WTC11 (cell line): ENCODE data around the gene BTBD9. TPM values are rescaled to one million over a fixed set of nuclear protein-coding genes. Genes with fewer than 3 reads are reported as not detected.
A peak's percentile ranks its signal among the peaks of the same experiment; 100 is the strongest.

ENCODE experiments used
- ATAC-seq: fragments of 200-7000 bp; cut with Tn5 transposase; 2 replicates; pipeline ENCODE4 v1.10.0; 2021; ENCODE audit warnings: mild to moderate bottlenecking, moderate library complexity
- CTCF ChIA-PET: fragments of 300-600 bp; sonication (Branson Sonifier 250); formaldehyde crosslinking; loops from one replicate; lab custom pipeline; 2021; ENCODE audit warnings: antibody characterized with exemption; lab: Charles Lee
- POLR2A ChIA-PET: fragments of 350-600 bp; sonication (Branson Sonifier 250); formaldehyde crosslinking; loops from one replicate; lab custom pipeline; 2021; ENCODE audit warnings: antibody characterized with exemption; lab: Charles Lee
- DNase-seq: peaks from one replicate; pipeline ENCODE4 v3.0.0; 2021; ENCODE audit warnings: low spot score
- H3K27ac Mint-ChIP-seq: 2 replicates; pipeline ENCODE4 v1.8.0; 2021; ENCODE audit warnings: mixed read lengths
- H3K27me3 Mint-ChIP-seq: 2 replicates; pipeline ENCODE4 v1.8.0; 2021; ENCODE audit warnings: low read depth, mild to moderate bottlenecking, moderate library complexity, mixed read lengths
- H3K36me3 Mint-ChIP-seq: 2 replicates; pipeline ENCODE4 v1.8.0; 2021; ENCODE audit warnings: mixed read lengths
- H3K4me1 Mint-ChIP-seq: 2 replicates; pipeline ENCODE4 v1.8.0; 2022; ENCODE audit warnings: mixed read lengths
- H3K4me3 Mint-ChIP-seq: 2 replicates; pipeline ENCODE4 v1.8.0; 2021; ENCODE audit warnings: mild to moderate bottlenecking, moderate library complexity, mixed read lengths
- H3K9me3 Mint-ChIP-seq: 2 replicates; pipeline ENCODE4 v1.8.0; 2021; ENCODE audit warnings: mixed read lengths
- ARID4B ChIP-seq: sonication (generic); formaldehyde crosslinking; IDR thresholded peaks from 2 replicates; pipeline ENCODE4 v1.8.0; 2023; ENCODE audit warnings: missing genetic modification reagents, mild to moderate bottlenecking, borderline replicate concordance
- ATF2 ChIP-seq: sonication (generic); formaldehyde crosslinking; IDR thresholded peaks from 2 replicates; pipeline ENCODE4 v1.8.1; 2022; ENCODE audit warnings: low read depth, missing genetic modification reagents, borderline replicate concordance
- ATF6 ChIP-seq: sonication (generic); formaldehyde crosslinking; IDR thresholded peaks from 2 replicates; pipeline ENCODE4 v1.8.1; 2023; ENCODE audit warnings: mild to moderate bottlenecking, missing genetic modification reagents
- E2F1 ChIP-seq: sonication (generic); formaldehyde crosslinking; IDR thresholded peaks from 2 replicates; pipeline ENCODE4 v1.8.0; 2022; ENCODE audit warnings: mild to moderate bottlenecking, missing genetic modification reagents
- ESRRA ChIP-seq: sonication (generic); formaldehyde crosslinking; IDR thresholded peaks from 2 replicates; pipeline ENCODE4 v1.8.1; 2022; ENCODE audit warnings: mild to moderate bottlenecking, missing genetic modification reagents, borderline replicate concordance
- FOXK1 ChIP-seq: sonication (generic); formaldehyde crosslinking; IDR thresholded peaks from 2 replicates; pipeline ENCODE4 v1.8.0; 2022; ENCODE audit warnings: mild to moderate bottlenecking, moderate library complexity, missing genetic modification reagents
- GTF2I ChIP-seq: fragments of 250-450 bp; sonication (Bioruptor Pico); conservative IDR thresholded peaks from 2 replicates; pipeline ENCODE4 v1.4.0; 2021; ENCODE audit warnings: mild to moderate bottlenecking
- HMGXB4 ChIP-seq: sonication (generic); formaldehyde crosslinking; IDR thresholded peaks from 2 replicates; pipeline ENCODE4 v1.8.1; 2023; ENCODE audit warnings: mild to moderate bottlenecking, moderate library complexity, missing genetic modification reagents
- IRF2 ChIP-seq: sonication (generic); formaldehyde crosslinking; IDR thresholded peaks from 2 replicates; pipeline ENCODE4 v1.8.0; 2022; ENCODE audit warnings: low read depth, missing genetic modification reagents, borderline replicate concordance
- JAZF1 ChIP-seq: fragments of 250-450 bp; sonication (Bioruptor Pico); IDR thresholded peaks from 2 replicates; pipeline ENCODE4 v1.9.0; 2021; ENCODE audit warnings: moderate library complexity, mild to moderate bottlenecking, inconsistent platforms
- JUN ChIP-seq: sonication (generic); formaldehyde crosslinking; IDR thresholded peaks from 2 replicates; pipeline ENCODE4 v1.8.0; 2023; ENCODE audit warnings: mild to moderate bottlenecking, missing genetic modification reagents
- MXD4 ChIP-seq: fragments of 250-450 bp; sonication (Bioruptor Pico); IDR thresholded peaks from 2 replicates; pipeline ENCODE4 v1.8.0; 2021; ENCODE audit warnings: mild to moderate bottlenecking, moderate library complexity, borderline replicate concordance
- NFE2L1 ChIP-seq: sonication (generic); formaldehyde crosslinking; IDR thresholded peaks from 2 replicates; pipeline ENCODE4 v1.8.1; 2023; ENCODE audit warnings: missing genetic modification reagents
- NFYB ChIP-seq: sonication (generic); formaldehyde crosslinking; conservative IDR thresholded peaks from 2 replicates; pipeline ENCODE4 v1.8.0; 2022; ENCODE audit warnings: low read depth, missing genetic modification reagents
- NR3C1 ChIP-seq: sonication (generic); formaldehyde crosslinking; conservative IDR thresholded peaks from 2 replicates; pipeline ENCODE4 v1.8.1; 2023; ENCODE audit warnings: low read depth, mild to moderate bottlenecking, missing genetic modification reagents
- PRRX2 ChIP-seq: fragments of 250-450 bp; sonication (Bioruptor Pico); IDR thresholded peaks from 2 replicates; pipeline ENCODE4 v1.8.0; 2021; ENCODE audit warnings: mild to moderate bottlenecking
- SP1 ChIP-seq: sonication (generic); formaldehyde crosslinking; conservative IDR thresholded peaks from 2 replicates; pipeline ENCODE4 v1.8.1; 2022; ENCODE audit warnings: missing genetic modification reagents
- TCF7 ChIP-seq: sonication (generic); formaldehyde crosslinking; IDR thresholded peaks from 2 replicates; pipeline ENCODE4 v1.8.0; 2022; ENCODE audit warnings: mild to moderate bottlenecking, low read depth, missing genetic modification reagents, moderate library complexity
- USF2 ChIP-seq: sonication (generic); formaldehyde crosslinking; IDR thresholded peaks from 2 replicates; pipeline ENCODE4 v1.8.1; 2023; ENCODE audit warnings: mild to moderate bottlenecking, missing genetic modification reagents, moderate library complexity
- ZNF121 ChIP-seq: sonication (generic); formaldehyde crosslinking; IDR thresholded peaks from 2 replicates; pipeline ENCODE4 v1.8.0; 2023; ENCODE audit warnings: missing genetic modification reagents
- ZNF219 ChIP-seq: sonication (generic); formaldehyde crosslinking; IDR thresholded peaks from 2 replicates; pipeline ENCODE4 v1.8.0; 2023; ENCODE audit warnings: missing genetic modification reagents, mild to moderate bottlenecking, borderline replicate concordance
- ZNF512 ChIP-seq: sonication (generic); formaldehyde crosslinking; IDR thresholded peaks from 2 replicates; pipeline ENCODE4 v1.8.1; 2022; ENCODE audit warnings: missing genetic modification reagents, borderline replicate concordance
- ZNF671 ChIP-seq: fragments of 250-450 bp; sonication (Bioruptor Pico); IDR thresholded peaks from 2 replicates; pipeline ENCODE4 v1.8.0; 2021; ENCODE audit warnings: mild to moderate bottlenecking
- total RNA-seq: library from RNA; stranded (reverse); gene quantifications from 3 replicates; pipeline ENCODE4 v1.2.3, GENCODE V29; 2021

BTBD9 gene
- total RNA-seq, 1 experiment from 2014 or later, result 4.2 TPM

- TF ChIP-seq HMGXB4, result no peak
- TF ChIP-seq ESRRA (CRISPR knock-in tag), result no peak
- TF ChIP-seq NFE2L1 (CRISPR knock-in tag), result no peak
- TF ChIP-seq JAZF1 (CRISPR knock-in tag), result no peak
- TF ChIP-seq PRRX2 (CRISPR knock-in tag), result no peak
- TF ChIP-seq E2F1 (CRISPR knock-in tag), result no peak
- TF ChIP-seq ATF6 (CRISPR knock-in tag), result no peak
- no peak for TF ChIP-seq ATF2 (CRISPR knock-in tag)
- TF ChIP-seq TCF7 (CRISPR knock-in tag), result no peak
- TF ChIP-seq SP1 (CRISPR knock-in tag), result no peak
- TF ChIP-seq NFYB, result no peak
- TF ChIP-seq NR3C1, result no peak
- TF ChIP-seq JUN, result no peak
- no peak for TF ChIP-seq USF2 (CRISPR knock-in tag)
- TF ChIP-seq IRF2 (CRISPR knock-in tag), result no peak
These were observed 5.2 kb upstream of the BTBD9 start (continued) for GRCh38 chr6:38644951-38645350.

- peak overlapping the region; percentile 84 for H3K4me3 Mint-ChIP-seq
- peak; percentile 77 for ATAC-seq
- POLR2A ChIA-PET, result no interaction called here
These were observed 634 bp upstream of the BTBD9 start for GRCh38 chr6:38640216-38640909.

More at GRCh38 chr6:38640216-38640909, 634 bp upstream of the BTBD9 start:
- Mint-ChIP-seq H3K27ac (peak overlapping the region; percentile 79), H3K27me3 (peaks cover 6% of the 10 kb centered on the region; the same call in 1 of the 2 replicates), H3K9me3 (no peaks in the 10 kb centered on the region), H3K4me1 (peaks cover 11% of the 10 kb centered on the region), H3K36me3 (no peaks in the 10 kb centered on the region)
- TF ChIP-seq ZNF512 (CRISPR knock-in tag), result no peak
- TF ChIP-seq ZNF219 (CRISPR knock-in tag), result no peak
- TF ChIP-seq IRF2 (CRISPR knock-in tag), result no peak
- 0 out of 2 replicates have a peak, but pooled peaks have one; percentile 48 for TF ChIP-seq JUN
- no peak for TF ChIP-seq FOXK1
- TF ChIP-seq ZNF671 (CRISPR knock-in tag), result no peak
- peak; percentile 75; the same call in 1 of the 2 replicates for TF ChIP-seq GTF2I (CRISPR knock-in tag)
- no peak for TF ChIP-seq TCF7 (CRISPR knock-in tag)
- peak; percentile 14; the same call in 1 of the 2 replicates for TF ChIP-seq ARID4B (CRISPR knock-in tag)
- no peak for TF ChIP-seq MXD4 (CRISPR knock-in tag)
- TF ChIP-seq ZNF121 (CRISPR knock-in tag), result 0 out of 2 replicates have a peak, but pooled peaks have one; percentile 4
- CTCF ChIA-PET, result interaction anchor here (0.6 kb wide), 1 partner anchor 1160 kb away, joined by 3 read pairs; no protein-coding TSS in a partner anchor
- peak; percentile 73 for DNase-seq
